GM19468 (cell line): ENCODE data around the gene ARVCF.

Experiments
- ATAC-seq: cut with Tn5 transposase; IDR thresholded peaks from one replicate; pipeline ENCODE4 v1.9.1; 2021; ENCODE audit warnings: mild to moderate bottlenecking, moderate library complexity, moderate number of reproducible peaks; ENCODE audit not compliant: unreplicated experiment; ENCODE audit errors: extremely low read depth

Gene ARVCF

GRCh38 chr22:19988965-19989724, 27.5 kb downstream of the ARVCF start:
- no peak for ATAC-seq

- no peak for ATAC-seq
These were observed 28.3 kb downstream of the ARVCF start for GRCh38 chr22:19988331-19988808.

DNA sequence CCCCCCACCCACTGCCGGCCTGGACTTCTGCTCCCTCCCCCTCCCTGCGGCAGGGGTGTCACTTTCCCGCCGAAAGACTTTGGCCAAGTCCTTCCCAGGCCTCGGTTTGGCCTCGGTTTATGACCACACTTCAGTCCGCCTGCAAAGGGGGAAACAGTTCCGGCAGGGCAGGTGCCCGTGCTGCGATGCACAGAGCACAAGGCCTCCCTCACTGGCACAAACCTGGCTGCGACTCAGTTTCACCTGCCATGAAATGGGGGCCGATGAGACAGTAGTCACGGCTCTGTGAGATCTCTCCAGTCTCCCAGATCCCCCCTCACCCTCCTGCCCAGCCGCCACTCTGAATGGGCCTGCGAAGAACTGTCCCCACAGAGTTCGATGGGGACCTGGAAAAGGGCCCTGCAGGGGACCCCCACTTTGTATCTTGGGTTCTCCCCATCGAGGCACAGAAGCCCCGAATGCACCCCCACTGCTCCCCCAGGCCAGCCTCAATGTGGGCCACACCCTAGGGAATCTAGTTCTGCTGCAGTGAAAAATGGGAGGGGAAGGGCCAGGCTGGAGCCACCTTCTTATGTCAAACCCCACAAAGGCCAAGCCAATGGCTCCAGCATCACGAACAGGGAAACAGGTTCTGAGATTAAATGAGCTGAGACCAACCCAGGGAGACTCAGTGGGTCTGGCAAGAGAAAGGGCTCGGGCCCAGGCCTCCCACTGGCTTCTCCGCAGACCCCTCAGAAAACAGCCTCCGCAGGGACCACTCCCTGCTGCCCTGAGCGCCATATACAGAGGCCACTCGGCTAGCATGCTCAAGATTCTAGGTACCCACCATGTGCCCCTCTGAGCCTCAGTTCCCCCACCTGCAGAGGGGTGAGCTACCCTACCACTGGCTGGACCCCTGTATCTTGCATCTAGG, 29.0 kb downstream of the ARVCF start:
- ATAC-seq: no peak

- ATAC-seq: no peak
These were observed 29.9 kb downstream of the ARVCF start for GRCh38 chr22:19986410-19987341.

- no peak for ATAC-seq
These were observed 30.6 kb downstream of the ARVCF start for GRCh38 chr22:19986011-19986409.

- no peak for ATAC-seq
These were observed 31.5 kb downstream of the ARVCF start for GRCh38 chr22:19984851-19985811.

DNA sequence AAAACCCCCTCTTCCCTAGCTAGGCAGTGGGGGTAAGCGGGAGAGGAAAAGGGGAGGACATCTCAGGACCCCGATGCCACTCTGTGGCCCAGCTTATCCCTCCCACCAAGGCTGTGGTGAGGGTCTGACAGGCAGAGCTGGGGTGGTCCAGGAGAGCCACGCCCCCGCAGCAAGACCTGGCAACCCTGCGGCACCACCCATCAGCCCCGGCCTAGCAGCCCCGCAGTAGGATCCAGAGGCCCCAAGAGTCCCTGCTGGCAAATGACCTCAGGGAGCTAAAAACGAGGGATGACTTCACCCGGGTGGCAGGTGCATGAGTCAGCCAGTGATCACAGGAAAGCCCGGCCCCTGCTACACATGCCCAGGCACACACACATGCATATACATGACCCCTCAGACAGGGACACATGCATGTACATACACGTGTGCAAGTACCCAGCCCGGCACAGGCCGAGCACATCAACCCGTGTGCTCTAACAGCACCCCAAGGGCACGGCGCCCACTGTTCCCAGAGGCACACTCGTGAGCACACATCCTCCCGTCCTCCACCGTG, 32.3 kb downstream of the ARVCF start:
- no peak for ATAC-seq

DNA sequence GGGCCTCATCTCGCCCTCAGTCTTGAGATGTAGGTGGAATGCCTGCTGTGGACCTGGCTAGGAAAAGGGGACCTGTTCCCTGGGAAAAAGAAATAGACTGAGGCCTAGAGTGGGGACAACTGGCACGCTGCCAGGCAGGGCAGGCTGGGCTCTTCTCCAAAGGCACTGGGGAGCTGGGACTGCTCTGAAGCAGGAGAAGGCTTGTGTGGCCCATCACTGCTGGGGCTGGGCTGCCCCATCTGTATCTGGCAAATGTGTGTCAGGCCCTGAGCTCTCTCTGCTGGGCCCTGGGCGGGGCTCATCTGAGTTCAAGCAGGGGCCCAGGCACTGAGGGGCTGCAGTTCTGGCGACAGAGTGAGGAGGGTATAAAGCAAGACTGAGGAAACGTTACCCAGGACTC, 32.9 kb downstream of the ARVCF start:
- no peak for ATAC-seq

GRCh38 chr22:19982991-19983578, 33.5 kb downstream of the ARVCF start:
- no peak for ATAC-seq

GRCh38 chr22:19981961-19982920, 34.4 kb downstream of the ARVCF start:
- no peak for ATAC-seq

DNA sequence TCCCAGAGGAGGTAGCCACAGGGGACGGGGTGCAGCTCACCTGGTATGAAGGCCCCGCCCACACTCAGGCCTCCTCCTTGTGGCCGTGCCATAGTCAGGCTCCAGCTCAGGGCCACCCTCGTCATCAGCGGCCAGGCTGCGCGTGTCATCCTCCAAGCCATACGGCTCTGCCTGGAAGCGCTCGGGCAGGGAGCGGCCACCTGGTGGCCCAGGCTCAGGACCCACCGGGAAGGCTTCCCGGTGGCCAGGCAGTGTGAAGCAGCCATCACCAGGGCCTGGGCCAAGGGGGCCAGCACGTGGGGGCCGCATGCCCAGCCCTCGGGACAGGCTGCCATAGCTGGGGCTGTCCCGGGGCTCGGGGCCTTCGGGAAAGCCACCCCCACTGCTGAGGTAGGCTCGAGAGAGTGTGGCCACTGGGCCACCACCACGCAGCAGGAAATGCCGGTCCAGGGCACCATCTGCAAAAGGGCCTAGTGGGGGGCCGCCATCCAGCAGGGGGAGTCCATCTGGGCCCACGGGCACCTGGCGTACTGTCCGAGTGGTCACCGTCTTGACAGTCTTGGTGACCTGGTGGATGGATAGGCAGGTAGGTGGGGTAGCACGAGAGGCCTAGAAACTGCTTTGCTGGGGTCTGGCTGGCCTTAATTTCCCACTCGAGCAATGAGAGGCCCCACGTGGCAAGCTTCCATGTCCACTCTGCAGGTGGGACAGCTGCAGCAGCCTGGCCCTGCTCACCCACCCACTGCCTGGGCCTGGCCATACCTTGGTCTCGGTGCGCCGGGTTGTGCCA, 35.3 kb downstream of the ARVCF start:
- ATAC-seq: no peak

GRCh38 chr22:19980766-19981165, 35.9 kb downstream of the ARVCF start:
- ATAC-seq: no peak

DNA sequence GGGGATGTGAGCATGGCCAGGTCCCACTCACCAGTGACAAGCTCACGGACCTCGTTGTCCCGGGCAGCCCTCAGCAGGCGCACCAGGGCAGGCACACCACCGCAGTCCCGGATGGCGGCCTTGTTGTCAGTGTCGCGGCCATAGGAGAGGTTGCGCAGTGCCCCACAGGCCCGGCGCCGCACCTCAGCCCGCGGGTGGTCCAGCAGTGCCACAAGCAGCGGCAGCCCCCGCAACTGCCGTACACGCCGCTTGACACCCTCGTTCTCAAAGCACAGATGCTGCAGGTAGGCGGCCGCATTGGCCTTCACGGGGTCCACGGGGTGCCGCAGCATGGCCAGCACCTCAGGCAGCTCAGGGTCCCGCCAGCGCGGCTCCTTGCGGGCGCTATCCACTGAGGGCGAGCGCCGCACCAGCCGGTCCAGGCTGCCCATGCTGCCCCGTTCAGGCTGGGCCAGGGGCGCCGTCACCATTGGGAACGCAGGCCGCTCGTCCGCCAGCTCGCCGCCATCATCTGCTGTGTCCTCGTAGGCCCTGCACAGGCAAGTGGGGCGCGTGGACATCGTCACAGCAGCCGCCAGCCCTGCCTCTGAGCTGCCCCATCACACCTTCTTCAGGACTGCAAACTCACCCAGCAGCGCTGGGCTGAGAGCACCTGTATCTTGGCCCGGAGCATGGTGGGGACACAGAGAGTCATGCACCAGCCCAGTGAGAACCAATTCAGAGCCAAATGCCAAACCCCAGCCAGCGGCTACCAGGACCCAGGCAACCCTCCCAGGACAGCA, 36.7 kb downstream of the ARVCF start:
- ATAC-seq: no peak

DNA sequence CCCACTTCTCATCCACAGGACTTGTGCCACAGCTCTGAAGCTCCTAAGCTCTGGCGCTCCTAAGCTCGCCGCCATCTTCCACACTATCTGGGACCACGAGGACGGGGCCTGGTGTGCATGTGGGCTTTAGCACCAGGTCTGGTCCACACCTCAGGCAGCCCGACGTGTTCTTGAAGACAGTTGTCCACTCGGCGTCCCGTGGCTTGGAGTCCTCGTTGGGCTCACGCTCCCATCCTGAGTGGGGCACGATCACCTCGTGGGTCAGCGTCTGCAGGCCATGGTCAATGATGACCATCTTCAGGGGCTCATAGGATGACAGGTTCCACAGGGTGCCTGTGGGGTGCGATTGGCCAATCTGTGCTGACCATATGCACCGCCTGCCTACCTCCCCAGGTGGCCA, 37.9 kb downstream of the ARVCF start:
- ATAC-seq: no peak

DNA sequence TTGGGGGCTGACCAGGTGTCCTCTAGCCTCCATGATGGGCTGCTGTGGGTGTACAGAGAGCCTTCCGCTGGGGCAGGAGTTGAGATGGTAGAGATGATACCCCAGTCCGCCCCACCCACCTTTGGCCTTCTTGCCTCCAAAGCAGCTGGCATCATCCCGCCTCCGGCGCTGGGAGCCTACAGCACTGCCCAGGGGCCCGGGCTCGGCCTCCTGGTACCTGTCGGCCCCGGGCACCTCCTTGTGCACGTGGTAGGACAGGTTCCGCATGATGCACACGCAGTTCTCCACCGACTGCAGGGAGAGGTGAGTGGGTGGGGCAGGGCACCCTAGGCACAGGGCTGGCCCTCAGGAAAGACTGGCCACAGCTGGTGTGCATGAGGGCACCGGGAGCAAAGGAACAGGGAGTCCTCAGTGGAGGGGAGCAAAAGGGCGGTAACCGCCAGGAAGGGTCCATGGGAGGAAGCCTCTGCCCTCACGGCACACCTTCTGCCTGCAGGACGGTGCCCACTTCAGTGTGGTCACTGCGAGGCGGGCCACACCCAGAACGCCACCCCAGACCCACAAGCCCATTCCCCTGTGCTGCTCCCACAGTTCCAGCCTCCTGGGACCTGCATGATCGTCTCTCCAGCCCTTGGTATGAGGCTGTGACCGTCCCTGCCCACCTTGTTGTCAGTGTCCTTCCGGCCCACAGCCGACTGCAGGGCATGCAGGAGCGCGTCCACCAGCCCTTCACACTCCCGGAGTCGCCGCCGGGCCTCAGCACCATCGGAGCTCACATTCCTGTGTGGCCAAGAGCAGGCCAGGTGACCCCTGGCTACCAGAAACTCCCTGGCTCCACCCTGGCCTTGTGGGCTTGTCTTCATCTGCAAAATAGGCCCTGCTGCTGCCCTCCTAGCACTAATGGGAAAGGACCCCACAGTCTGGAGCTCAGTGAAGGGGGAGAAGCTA, 39.1 kb downstream of the ARVCF start:
- no peak for ATAC-seq
